ENCODE measurements around the gene GPC5.
"Not testable (repeated sequence)": the region's sequence is repeated elsewhere in the genome, so short reads cannot be mapped to it uniquely, and the experiment has no call there.

Gene GPC5

GRCh38 chr13:91351123-91351522 is 47.3 kb upstream of the GPC5 start:
- no peak for TF ChIP-seq CTCF (IDR thresholded peaks at IDR 0.05; ENCODE audit: insufficient read depth, low read length, poor library complexity, severe bottlenecking)
- Histone ChIP-seq H3K4me2 (ENCODE audit: low read depth, low read length, poor library complexity, severe bottlenecking) (peak overlapping the region; percentile 90), H3K79me2 (ENCODE audit: insufficient read depth, low read length) (peaks cover 52% of the 10 kb centered on the region), H3K9me2 (replicated peaks; ENCODE audit: insufficient read depth, low read length) (no peaks in the 10 kb centered on the region), H2AFZ (ENCODE audit: low read depth, low read length, severe bottlenecking) (no peak overlapping the region), H3K9ac (ENCODE audit: low read length) (peak overlapping the region; percentile 93), H3K27ac (ENCODE audit: low read depth, low read length) (no peak overlapping the region; the same call in 1 of the 2 replicates), H4K20me1 (ENCODE audit: low read depth, low read length) (peaks cover 67% of the 10 kb centered on the region), H3K4me3 (ENCODE audit: insufficient read depth, low read length, poor library complexity, severe bottlenecking) (no peak overlapping the region), H3K27me3 (ENCODE audit: low read length) (no peaks in the 10 kb centered on the region), H3K9me3 (ENCODE audit: insufficient read depth, low read length) (no peaks in the 10 kb centered on the region), H3K36me3 (ENCODE audit: low read length) (peaks cover 68% of the 10 kb centered on the region), H3F3A (ENCODE audit: insufficient read depth) (peaks cover 82% of the 10 kb centered on the region)

DNA sequence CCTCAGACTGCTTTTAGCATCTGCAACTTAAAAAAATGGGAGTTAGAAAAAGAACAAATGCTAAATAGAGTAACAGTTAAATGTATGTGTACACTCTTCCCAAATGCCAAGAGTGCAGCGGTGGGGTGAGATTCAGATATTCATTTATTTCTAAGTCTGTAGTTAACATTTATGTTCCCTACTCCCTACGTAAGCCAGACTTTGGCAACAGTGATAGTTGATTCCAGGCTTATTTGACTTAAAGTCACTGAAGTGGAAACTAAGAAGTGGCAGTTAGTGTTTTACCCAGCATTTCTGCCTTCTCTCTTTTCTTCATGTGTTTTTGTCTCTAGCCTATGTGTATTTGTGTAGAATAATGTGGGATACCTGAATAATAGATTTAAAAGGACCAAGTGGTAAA is 46.4 kb upstream of the GPC5 start:
- peaks cover 82% of the 10 kb centered on the region for H3F3A ChIP-seq (ENCODE audit: insufficient read depth)
- H3K36me3 ChIP-seq (ENCODE audit: low read length): peaks cover 76% of the 10 kb centered on the region
- no peak overlapping the region for H3K27ac ChIP-seq (ENCODE audit: low read depth, low read length)

GRCh38 chr13:91352891-91353290 is 45.5 kb upstream of the GPC5 start:
- H2AFZ ChIP-seq (ENCODE audit: low read depth, low read length, severe bottlenecking); H3K9ac ChIP-seq (ENCODE audit: low read length); H3K9me2 ChIP-seq (replicated peaks; ENCODE audit: insufficient read depth, low read length); H3K4me2 ChIP-seq (ENCODE audit: low read depth, low read length, poor library complexity, severe bottlenecking); H3K9me3 ChIP-seq (ENCODE audit: insufficient read depth, low read length); H3K27ac ChIP-seq (ENCODE audit: low read depth, low read length); H3K4me3 ChIP-seq (ENCODE audit: insufficient read depth, low read length, poor library complexity, severe bottlenecking); H3K27me3 ChIP-seq (ENCODE audit: low read length): not testable (repeated sequence)
- Histone ChIP-seq H4K20me1 (ENCODE audit: low read depth, low read length) (peaks cover 72% of the 10 kb centered on the region), H3F3A (ENCODE audit: insufficient read depth) (peaks cover 89% of the 10 kb centered on the region), H3K79me2 (ENCODE audit: insufficient read depth, low read length) (peaks cover 52% of the 10 kb centered on the region), H3K36me3 (ENCODE audit: low read length) (peaks cover 79% of the 10 kb centered on the region)

More for the DNA sequence above, 46.4 kb upstream of the GPC5 start:
- Histone ChIP-seq H2AFZ (ENCODE audit: low read depth, low read length, severe bottlenecking) (no peak overlapping the region), H3K9me2 (replicated peaks; ENCODE audit: insufficient read depth, low read length) (no peaks in the 10 kb centered on the region), H3K9ac (ENCODE audit: low read length) (no peak overlapping the region), H4K20me1 (ENCODE audit: low read depth, low read length) (peaks cover 72% of the 10 kb centered on the region), H3K4me3 (ENCODE audit: insufficient read depth, low read length, poor library complexity, severe bottlenecking) (no peak overlapping the region), H3K4me2 (ENCODE audit: low read depth, low read length, poor library complexity, severe bottlenecking) (peak overlapping the region; percentile 90), H3K27me3 (ENCODE audit: low read length) (no peaks in the 10 kb centered on the region), H3K79me2 (ENCODE audit: insufficient read depth, low read length) (peaks cover 52% of the 10 kb centered on the region), H3K9me3 (ENCODE audit: insufficient read depth, low read length) (no peaks in the 10 kb centered on the region)
- no peak for TF ChIP-seq EZH2phosphoT487 (conservative IDR thresholded peaks at IDR 0.05; ENCODE audit: low read length)
- TF ChIP-seq CTCF (IDR thresholded peaks at IDR 0.05; ENCODE audit: insufficient read depth, low read length, poor library complexity, severe bottlenecking): no peak

- no peaks in the 10 kb centered on the region for H3K9me3 ChIP-seq (ENCODE audit: insufficient read depth, low read length)
- peaks cover 83% of the 10 kb centered on the region for H3K36me3 ChIP-seq (ENCODE audit: low read length)
- no peaks in the 10 kb centered on the region for H3K27me3 ChIP-seq (ENCODE audit: low read length)
- no peak overlapping the region for H3K4me2 ChIP-seq (ENCODE audit: low read depth, low read length, poor library complexity, severe bottlenecking)
- no peak for TF ChIP-seq CTCF (IDR thresholded peaks at IDR 0.05; ENCODE audit: insufficient read depth, low read length, poor library complexity, severe bottlenecking)
- no peak for TF ChIP-seq EZH2phosphoT487 (conservative IDR thresholded peaks at IDR 0.05; ENCODE audit: low read length)
- no peak overlapping the region for H3K27ac ChIP-seq (ENCODE audit: low read depth, low read length)
- no peak overlapping the region for H3K4me3 ChIP-seq (ENCODE audit: insufficient read depth, low read length, poor library complexity, severe bottlenecking)
- H3K9ac ChIP-seq (ENCODE audit: low read length): no peak overlapping the region
- H2AFZ ChIP-seq (ENCODE audit: low read depth, low read length, severe bottlenecking): no peak overlapping the region
- peaks cover 95% of the 10 kb centered on the region for H3F3A ChIP-seq (ENCODE audit: insufficient read depth)
- H4K20me1 ChIP-seq (ENCODE audit: low read depth, low read length): peaks cover 72% of the 10 kb centered on the region
- H3K9me2 ChIP-seq (replicated peaks; ENCODE audit: insufficient read depth, low read length): no peaks in the 10 kb centered on the region
- peaks cover 48% of the 10 kb centered on the region for H3K79me2 ChIP-seq (ENCODE audit: insufficient read depth, low read length)
Observed at GRCh38 chr13:91353494-91353893, 44.9 kb upstream of the GPC5 start.

Data from SU-DHL-6 (cell line).